Measurements from ENCODE around the gene CST9. TPM values are rescaled to one million over a fixed set of nuclear protein-coding genes. Genes with fewer than 3 reads are reported as not detected.
A peak's percentile ranks its signal among the peaks of the same experiment; 100 is the strongest.
"Not testable (repeated sequence)": the region's sequence is repeated elsewhere in the genome, so short reads cannot be mapped to it uniquely, and the experiment has no call there.

The CST9 gene
- total and polyA plus RNA-seq, 2 donors: not detected

GRCh38 chr20:23584434-23585199 lies 21.1 kb downstream of the CST9 start:
- 60% methylated on average over 5 of the region's 5 CpGs for WGBS
- Histone ChIP-seq H3K36me3 (ENCODE audit: insufficient read depth) (no peaks in the 10 kb centered on the region), H3K27ac (ENCODE audit: low read depth) (no peak overlapping the region), H3K4me3 (ENCODE audit: low read depth, low read length) (no peak overlapping the region), H3K4me1 (ENCODE audit: insufficient read depth) (no peaks in the 10 kb centered on the region)
- no peak for DNase-seq (ENCODE audit: extremely low spot score)

- Histone ChIP-seq H3K4me1 (ENCODE audit: insufficient read depth) (no peaks in the 10 kb centered on the region), H3K36me3 (ENCODE audit: insufficient read depth) (no peaks in the 10 kb centered on the region), H3K27ac (ENCODE audit: low read depth) (no peak overlapping the region), H3K4me3 (ENCODE audit: low read depth, low read length) (no peak overlapping the region)
- peak; percentile 36 for DNase-seq (ENCODE audit: extremely low spot score)
Observed at GRCh38 chr20:23583526-23583925, 22.2 kb downstream of the CST9 start.

- DNase-seq (ENCODE audit: extremely low spot score): no peak
Observed at GRCh38 chr20:23582293-23582692, 23.4 kb downstream of the CST9 start.

GRCh38 chr20:23581833-23582232 lies 23.9 kb downstream of the CST9 start:
- 89% methylated on average over 9 of the region's 9 CpGs for WGBS
- not testable (repeated sequence) for H3K27ac ChIP-seq (ENCODE audit: low read depth); H3K36me3 ChIP-seq (ENCODE audit: insufficient read depth)

More at GRCh38 chr20:23582293-23582692, 23.4 kb downstream of the CST9 start:
- Histone ChIP-seq H3K36me3 (ENCODE audit: insufficient read depth) (no peaks in the 10 kb centered on the region), H3K4me1 (ENCODE audit: insufficient read depth) (no peaks in the 10 kb centered on the region), H3K4me3 (ENCODE audit: low read depth, low read length) (no peak overlapping the region), H3K27ac (ENCODE audit: low read depth) (no peak overlapping the region)
- 89% methylated on average over 1 of the region's 1 CpG for WGBS

GRCh38 chr20:23574977-23575376 lies 30.7 kb downstream of the CST9 start:
- DNase-seq (ENCODE audit: extremely low spot score): no peak
- no peaks in the 10 kb centered on the region for H3K36me3 ChIP-seq (ENCODE audit: insufficient read depth)
- H3K27ac ChIP-seq (ENCODE audit: low read depth): no peak overlapping the region
- H3K4me1 ChIP-seq (ENCODE audit: insufficient read depth): no peaks in the 10 kb centered on the region
- no peak overlapping the region for H3K4me3 ChIP-seq (ENCODE audit: low read depth, low read length)

More at GRCh38 chr20:23581833-23582232, 23.9 kb downstream of the CST9 start:
- not testable (repeated sequence) for H3K4me1 ChIP-seq (ENCODE audit: insufficient read depth); DNase-seq (ENCODE audit: extremely low spot score); H3K4me3 ChIP-seq (ENCODE audit: low read depth, low read length)

GRCh38 chr20:23570178-23570760 lies 35.4 kb downstream of the CST9 start:
- H3K4me1 ChIP-seq (ENCODE audit: insufficient read depth): no peaks in the 10 kb centered on the region
- no peak overlapping the region for H3K4me3 ChIP-seq (ENCODE audit: low read depth, low read length)
- DNase-seq (ENCODE audit: extremely low spot score): no peak
- H3K36me3 ChIP-seq (ENCODE audit: insufficient read depth): no peaks in the 10 kb centered on the region
- 73% methylated on average over 2 of the region's 2 CpGs for WGBS
- no peak overlapping the region for H3K27ac ChIP-seq (ENCODE audit: low read depth)

- Histone ChIP-seq H3K36me3 (ENCODE audit: insufficient read depth) (no peaks in the 10 kb centered on the region), H3K4me3 (ENCODE audit: low read depth, low read length) (no peak overlapping the region), H3K27ac (ENCODE audit: low read depth) (no peak overlapping the region), H3K4me1 (ENCODE audit: insufficient read depth) (no peaks in the 10 kb centered on the region)
- 74% methylated on average over 1 of the region's 1 CpG for WGBS
- no peak for DNase-seq (ENCODE audit: extremely low spot score)
Observed at GRCh38 chr20:23569570-23569969, 36.1 kb downstream of the CST9 start.

- Histone ChIP-seq H3K36me3 (ENCODE audit: insufficient read depth) (no peaks in the 10 kb centered on the region), H3K27ac (ENCODE audit: low read depth) (no peak overlapping the region), H3K4me3 (ENCODE audit: low read depth, low read length) (no peak overlapping the region), H3K4me1 (ENCODE audit: insufficient read depth) (no peaks in the 10 kb centered on the region)
- DNase-seq (ENCODE audit: extremely low spot score): no peak
- WGBS: 65% methylated on average over 1 of the region's 1 CpG
Observed at GRCh38 chr20:23568971-23569330, 36.8 kb downstream of the CST9 start.

- H3K4me3 ChIP-seq (ENCODE audit: low read depth, low read length): no peak within 1 kb of the TSS
- H3K4me1 ChIP-seq (ENCODE audit: insufficient read depth): no peaks in the 10 kb centered on the region
- no peak for DNase-seq (ENCODE audit: extremely low spot score)
- no peak within 1 kb of the TSS for H3K27ac ChIP-seq (ENCODE audit: low read depth)
- 59% methylated on average over 11 of the region's 11 CpGs for WGBS
- H3K36me3 ChIP-seq (ENCODE audit: insufficient read depth): no peaks in the 10 kb centered on the region
Observed at GRCh38 chr20:23568320-23568970, 37.3 kb downstream of the CST9 start, which contains the start of gene CST9L. CST9L (minus strand) TSS chr20:23568484; CDS start chr20:23568450, 34 bp downstream.

GRCh38 chr20:23566199-23566932 lies 39.4 kb downstream of the CST9 start:
- DNase-seq (ENCODE audit: extremely low spot score): no peak
- no peaks in the 10 kb centered on the region for H3K36me3 ChIP-seq (ENCODE audit: insufficient read depth)
- 80% methylated on average over 7 of the region's 7 CpGs for WGBS

GRCh38 chr20:23565503-23566045 lies 40.1 kb downstream of the CST9 start:
- 93% methylated on average over 2 of the region's 2 CpGs for WGBS
- H3K4me1 ChIP-seq (ENCODE audit: insufficient read depth): no peaks in the 10 kb centered on the region
- no peak for DNase-seq (ENCODE audit: extremely low spot score)
- H3K36me3 ChIP-seq (ENCODE audit: insufficient read depth): no peaks in the 10 kb centered on the region
- no peak overlapping the region for H3K27ac ChIP-seq (ENCODE audit: low read depth)
- no peak overlapping the region for H3K4me3 ChIP-seq (ENCODE audit: low read depth, low read length)

More at GRCh38 chr20:23566199-23566932, 39.4 kb downstream of the CST9 start:
- Histone ChIP-seq H3K27ac (ENCODE audit: low read depth) (no peak overlapping the region), H3K4me1 (ENCODE audit: insufficient read depth) (no peaks in the 10 kb centered on the region), H3K4me3 (ENCODE audit: low read depth, low read length) (no peak overlapping the region)

- 65% methylated on average over 3 of the region's 3 CpGs for WGBS
- Histone ChIP-seq H3K4me3 (ENCODE audit: low read depth, low read length) (no peak overlapping the region), H3K36me3 (ENCODE audit: insufficient read depth) (no peaks in the 10 kb centered on the region), H3K4me1 (ENCODE audit: insufficient read depth) (no peaks in the 10 kb centered on the region), H3K27ac (ENCODE audit: low read depth) (no peak overlapping the region)
- no peak for DNase-seq (ENCODE audit: extremely low spot score)
Observed at GRCh38 chr20:23564927-23565326, 40.8 kb downstream of the CST9 start.

- Histone ChIP-seq H3K36me3 (ENCODE audit: insufficient read depth) (no peaks in the 10 kb centered on the region), H3K4me1 (ENCODE audit: insufficient read depth) (no peaks in the 10 kb centered on the region), H3K27ac (ENCODE audit: low read depth) (no peak overlapping the region), H3K4me3 (ENCODE audit: low read depth, low read length) (no peak overlapping the region)
- no peak for DNase-seq (ENCODE audit: extremely low spot score)
- WGBS: 73% methylated on average over 1 of the region's 1 CpG
Observed at GRCh38 chr20:23562721-23563342, 42.9 kb downstream of the CST9 start.
